ENCODE measurements around the gene DLG5.

- TF ChIP-seq CTCF (IDR thresholded peaks at IDR 0.05; ENCODE audit: borderline replicate concordance, extremely low read depth, low read length, poor library complexity, severe bottlenecking) (no peak), EZH2 (IDR thresholded peaks at IDR 0.05; ENCODE audit: borderline replicate concordance, low read depth, low read length, severe bottlenecking) (no peak)
Measured at GRCh38 chr10:77941790-77942189, 15.2 kb upstream of the DLG5 start.
